H9 (cell line): ENCODE data around the gene PLA2G15. TPM values are rescaled to one million over a fixed set of nuclear protein-coding genes. Genes with fewer than 3 reads are reported as not detected.

Experiments
- DNase-seq: peaks from one replicate; pipeline ENCODE4 v3.0.0-alpha.2; 2017
- H2AFZ ChIP-seq: one replicate; pipeline ENCODE4 v1.6.1; 2013; ENCODE audit warnings: mild to moderate bottlenecking, low read length, control low read depth, moderate library complexity
- H2AK5ac ChIP-seq: 2 replicates; pipeline ENCODE4 v1.6.1; 2013; ENCODE audit warnings: low read length, control low read depth, mixed read lengths; ENCODE audit not compliant: insufficient read length
- H2BK120ac ChIP-seq: one replicate; pipeline ENCODE4 v1.6.1; 2013; ENCODE audit warnings: low read depth, mild to moderate bottlenecking, low read length, control low read depth, inconsistent platforms; ENCODE audit not compliant: poor library complexity, severe bottlenecking
- H2BK12ac ChIP-seq: 2 replicates; pipeline ENCODE4 v1.6.1; 2013; ENCODE audit warnings: low read length, control low read depth, mixed read lengths, low read depth; ENCODE audit not compliant: insufficient read length
- H2BK15ac ChIP-seq: 2 replicates; pipeline ENCODE4 v1.6.1; 2013; ENCODE audit warnings: low read depth, low read length, control low read depth
- H2BK20ac ChIP-seq: one replicate; pipeline ENCODE4 v1.6.1; 2013; ENCODE audit warnings: low read depth, mild to moderate bottlenecking, low read length, control low read depth, inconsistent platforms; ENCODE audit not compliant: poor library complexity, severe bottlenecking
- H2BK5ac ChIP-seq: 2 replicates; pipeline ENCODE4 v1.6.1; 2013; ENCODE audit warnings: low read length, control low read depth, mixed read lengths; ENCODE audit not compliant: insufficient read length
- H3K14ac ChIP-seq: 2 replicates; pipeline ENCODE4 v1.6.1; 2013; ENCODE audit warnings: low read length, control low read depth; ENCODE audit not compliant: insufficient read depth
- H3K18ac ChIP-seq: 2 replicates; pipeline ENCODE4 v1.6.1; 2013; ENCODE audit warnings: low read depth, mild to moderate bottlenecking, mixed read lengths, low read length, control low read depth; ENCODE audit not compliant: insufficient read length
- H3K23ac ChIP-seq: 2 replicates; pipeline ENCODE4 v1.6.1; 2013; ENCODE audit warnings: low read length, control low read depth, mixed read lengths, low read depth; ENCODE audit not compliant: insufficient read length
- H3K23me2 ChIP-seq: 2 replicates; pipeline ENCODE4 v1.6.1; 2013; ENCODE audit warnings: low read depth, mild to moderate bottlenecking, mixed read lengths, low read length, control low read depth; ENCODE audit not compliant: insufficient read length, poor library complexity, severe bottlenecking
- H3K27ac ChIP-seq: 2 replicates; pipeline ENCODE4 v1.5.1; 2013; ENCODE audit warnings: low read length, control low read depth, mixed read lengths, low read depth; ENCODE audit not compliant: insufficient read length
- H3K27me3 ChIP-seq: 2 replicates; pipeline ENCODE4 v1.6.1; 2013; ENCODE audit warnings: low read length, control low read depth, inconsistent platforms; ENCODE audit not compliant: insufficient read depth
- H3K4ac ChIP-seq: 2 replicates; pipeline ENCODE4 v1.6.1; 2013; ENCODE audit warnings: low read depth, mild to moderate bottlenecking, control low read depth, inconsistent platforms, low read length, moderate library complexity
- H3K4me1 ChIP-seq: 2 replicates; pipeline ENCODE4 v1.6.1; 2013; ENCODE audit warnings: low read length, control low read depth, inconsistent platforms; ENCODE audit not compliant: insufficient read depth
- H3K4me2 ChIP-seq: 2 replicates; pipeline ENCODE4 v1.6.1; 2013; ENCODE audit warnings: low read length, control low read depth, mixed read lengths; ENCODE audit not compliant: insufficient read length, insufficient read depth
- H3K56ac ChIP-seq: 2 replicates; pipeline ENCODE4 v1.6.1; 2013; ENCODE audit warnings: low read depth, mild to moderate bottlenecking, mixed read lengths, low read length, control low read depth; ENCODE audit not compliant: insufficient read length
- H3K79me1 ChIP-seq: 2 replicates; pipeline ENCODE4 v1.6.1; 2013; ENCODE audit warnings: low read depth, mild to moderate bottlenecking, moderate library complexity, low read length, control low read depth, inconsistent platforms; ENCODE audit not compliant: insufficient read depth, poor library complexity, severe bottlenecking
- H3K79me2 ChIP-seq: 2 replicates; pipeline ENCODE4 v1.6.1; 2013; ENCODE audit warnings: low read length, control low read depth, inconsistent platforms; ENCODE audit not compliant: insufficient read depth
- H3K9ac ChIP-seq: 2 replicates; pipeline ENCODE4 v1.6.1; 2013; ENCODE audit warnings: low read length, control low read depth, mixed read lengths; ENCODE audit not compliant: insufficient read length; ENCODE audit errors: extremely low read depth
- H3K9me3 ChIP-seq: one replicate; pipeline ENCODE4 v1.6.1; 2013; ENCODE audit warnings: low read depth, low read length, inconsistent platforms; ENCODE audit not compliant: control insufficient read depth
- H3T11ph ChIP-seq: one replicate; pipeline ENCODE4 v1.6.1; 2013; ENCODE audit warnings: mild to moderate bottlenecking, low read length, control low read depth, inconsistent platforms
- H4K20me1 ChIP-seq: one replicate; pipeline ENCODE4 v1.6.1; 2013; ENCODE audit not compliant: control insufficient read depth, insufficient read length, insufficient read depth
- H4K5ac ChIP-seq: 2 replicates; pipeline ENCODE4 v1.6.1; 2013; ENCODE audit warnings: low read depth, mild to moderate bottlenecking, mixed read lengths, low read length, control low read depth; ENCODE audit not compliant: insufficient read length
- H4K8ac ChIP-seq: replicated peaks from 2 replicates; pipeline ENCODE4 v1.6.1; 2013; ENCODE audit warnings: low read length, control low read depth, mixed read lengths, low read depth; ENCODE audit not compliant: insufficient read length
- H4K91ac ChIP-seq: 2 replicates; pipeline ENCODE4 v1.6.1; 2013; ENCODE audit warnings: low read depth, mild to moderate bottlenecking, moderate library complexity, mixed read lengths, low read length, control low read depth; ENCODE audit not compliant: insufficient read length
- H3K27ac Mint-ChIP-seq, 3 experiments: 2 replicates in 2 of 3; 3 replicates in 1 of 3; pipeline ENCODE4 v1.8.0; 2020 to 2021; ENCODE audit warnings: mixed read lengths in 3 of 3, mild to moderate bottlenecking in 1 of 3, moderate library complexity in 1 of 3
- H3K27me3 Mint-ChIP-seq: 2 replicates; pipeline ENCODE4 v1.8.0; 2021; ENCODE audit warnings: low read depth, mild to moderate bottlenecking, moderate library complexity, mixed read lengths
- H3K36me3 Mint-ChIP-seq, 3 experiments: 2 replicates in 2 of 3; 3 replicates in 1 of 3; pipeline ENCODE4 v1.8.0; 2020 to 2021; ENCODE audit warnings: low read depth in 3 of 3, mixed read lengths in 3 of 3; ENCODE audit not compliant: insufficient read depth in 1 of 3
- H3K4me1 Mint-ChIP-seq, 2 experiments: 2 replicates each; pipeline ENCODE4 v1.8.0; 2020; ENCODE audit warnings: mixed read lengths in 2 of 2
- H3K4me3 Mint-ChIP-seq, 2 experiments: 2 replicates in 1 of 2; 3 replicates in 1 of 2; pipeline ENCODE4 v1.8.0; 2020 to 2021; ENCODE audit warnings: mild to moderate bottlenecking in 2 of 2, mixed read lengths in 2 of 2, moderate library complexity in 1 of 2
- H3K9me3 Mint-ChIP-seq, 2 experiments: 2 replicates in 1 of 2; 3 replicates in 1 of 2; pipeline ENCODE4 v1.8.0; 2020; ENCODE audit warnings: mild to moderate bottlenecking in 2 of 2, mixed read lengths in 2 of 2, moderate library complexity in 1 of 2
- WGBS: extraction: QIAGEN DNeasy Blood & Tissue Kit; methylation state at CpG from one replicate; pipeline ENCODE4 v1.1.7; 2013; ENCODE audit warnings: missing lambda C conversion rate, low lambda C conversion rate, mixed read lengths; ENCODE audit not compliant: insufficient read length; ENCODE audit errors: extremely low coverage; 5-methylcytosine and 5-hydroxymethylcytosine counted together
- total RNA-seq: library from RNA; stranded (reverse); gene quantifications from 2 replicates; pipeline ENCODE4 v1.2.1, GENCODE V29; 2021
- TF ChIP-seq, protein P1 (sequence below): fragments of 200-600 bp; sonication (generic); conservative IDR thresholded peaks from 3 replicates; pipeline ENCODE4 v1.8.0; 2021; ENCODE audit warnings: antibody characterized with exemption, mild to moderate bottlenecking

PLA2G15 gene
- total RNA-seq, 1 experiment from 2014 or later = 11.0 TPM

DNA sequence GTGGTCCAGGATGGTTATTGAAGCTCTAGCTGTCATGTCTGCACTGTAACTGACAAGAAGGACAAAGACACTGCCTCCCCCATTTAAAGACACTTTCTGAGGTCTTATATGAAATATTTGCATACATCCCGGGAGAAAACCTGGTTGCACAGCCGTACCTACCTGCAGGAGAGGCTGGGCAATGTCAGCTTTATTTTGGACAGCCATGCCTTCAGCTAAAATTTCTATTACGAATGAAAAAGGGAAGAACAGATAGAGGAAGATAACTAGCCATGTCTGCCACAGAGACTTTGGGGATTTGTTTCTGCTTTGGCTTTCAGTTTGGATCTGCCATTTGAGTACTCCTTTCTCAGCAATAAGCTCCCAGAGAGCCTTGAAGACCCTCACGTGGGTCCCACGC is 38.2 kb downstream of the PLA2G15 start:
- Histone ChIP-seq H2BK15ac (no peak overlapping the region), H2AK5ac (no peak overlapping the region), H3K18ac (no peak overlapping the region), H3K56ac (no peak overlapping the region), H3K4ac (no peak overlapping the region), H3K4me1 (no peaks in the 10 kb centered on the region), H3K79me2 (no peaks in the 10 kb centered on the region), H2BK12ac (no peak overlapping the region), H3K14ac (no peak overlapping the region), H4K8ac (no peak overlapping the region), H2BK5ac (no peak overlapping the region), H2BK20ac (no peak overlapping the region), H3K9me3 (no peaks in the 10 kb centered on the region), H3K4me2 (no peak overlapping the region), H3K79me1 (no peaks in the 10 kb centered on the region), H3K23me2 (no peaks in the 10 kb centered on the region), H4K5ac (no peak overlapping the region), H2AFZ (no peak overlapping the region), H3K27me3 (no peaks in the 10 kb centered on the region), H3T11ph (no peak overlapping the region), H3K27ac (no peak overlapping the region), H4K20me1 (peaks cover 2% of the 10 kb centered on the region), H2BK120ac (no peak overlapping the region), H4K91ac (no peak overlapping the region), H3K9ac (no peak overlapping the region), H3K23ac (no peak overlapping the region)
- H3K36me3 Mint-ChIP-seq = peaks cover 9 to 36% (median 14%) of the 10 kb centered on the region in 3 experiments; a peak in 5 of 7 replicates
- H3K4me3 Mint-ChIP-seq = no peak overlapping the region
- H3K4me1 Mint-ChIP-seq = peaks cover 0 to 2% of the 10 kb centered on the region in 2 experiments; a peak in 1 of 4 replicates
- TF ChIP-seq, protein P1, sequence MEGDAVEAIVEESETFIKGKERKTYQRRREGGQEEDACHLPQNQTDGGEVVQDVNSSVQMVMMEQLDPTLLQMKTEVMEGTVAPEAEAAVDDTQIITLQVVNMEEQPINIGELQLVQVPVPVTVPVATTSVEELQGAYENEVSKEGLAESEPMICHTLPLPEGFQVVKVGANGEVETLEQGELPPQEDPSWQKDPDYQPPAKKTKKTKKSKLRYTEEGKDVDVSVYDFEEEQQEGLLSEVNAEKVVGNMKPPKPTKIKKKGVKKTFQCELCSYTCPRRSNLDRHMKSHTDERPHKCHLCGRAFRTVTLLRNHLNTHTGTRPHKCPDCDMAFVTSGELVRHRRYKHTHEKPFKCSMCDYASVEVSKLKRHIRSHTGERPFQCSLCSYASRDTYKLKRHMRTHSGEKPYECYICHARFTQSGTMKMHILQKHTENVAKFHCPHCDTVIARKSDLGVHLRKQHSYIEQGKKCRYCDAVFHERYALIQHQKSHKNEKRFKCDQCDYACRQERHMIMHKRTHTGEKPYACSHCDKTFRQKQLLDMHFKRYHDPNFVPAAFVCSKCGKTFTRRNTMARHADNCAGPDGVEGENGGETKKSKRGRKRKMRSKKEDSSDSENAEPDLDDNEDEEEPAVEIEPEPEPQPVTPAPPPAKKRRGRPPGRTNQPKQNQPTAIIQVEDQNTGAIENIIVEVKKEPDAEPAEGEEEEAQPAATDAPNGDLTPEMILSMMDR = no peak
- DNase-seq = no peak
- H3K27me3 Mint-ChIP-seq = no peaks in the 10 kb centered on the region
- H3K27ac Mint-ChIP-seq = peak overlapping the region in 2 of 3 experiments; percentile 20 to 45; a peak in 2 of 7 replicates
- WGBS = no CpG with 5 or more reads among the region's 5 CpGs
- no peaks in the 10 kb centered on the region for H3K9me3 Mint-ChIP-seq
